Osteoblast (primary cell): Measurements from ENCODE around the gene LBX1. TPM values are rescaled to one million over a fixed set of nuclear protein-coding genes. Genes with fewer than 3 reads are reported as not detected.
A peak's percentile ranks its signal among the peaks of the same experiment; 100 is the strongest.

Source experiments
- DNase-seq: peaks from one replicate; pipeline ENCODE4 v3.0.0; 2011; ENCODE audit warnings: low spot score, mixed read lengths; ENCODE audit not compliant: insufficient read length; ENCODE audit errors: missing footprints
- H2AFZ ChIP-seq: 2 replicates; pipeline ENCODE4 v1.6.0; 2011; ENCODE audit warnings: mild to moderate bottlenecking, low read length
- H3K27ac ChIP-seq: 2 replicates; pipeline ENCODE4 v1.5.1; 2011; ENCODE audit warnings: mild to moderate bottlenecking, low read depth, low read length, moderate library complexity
- H3K27me3 ChIP-seq: 2 replicates; pipeline ENCODE4 v1.6.0; 2012; ENCODE audit warnings: mild to moderate bottlenecking, control low read depth, inconsistent platforms, low read length, moderate library complexity; ENCODE audit not compliant: insufficient read depth
- H3K36me3 ChIP-seq: 2 replicates; pipeline ENCODE4 v1.5.1; 2011; ENCODE audit warnings: mild to moderate bottlenecking, low read length, control low read depth, moderate library complexity; ENCODE audit not compliant: insufficient read depth
- H3K4me1 ChIP-seq: 2 replicates; pipeline ENCODE4 v1.5.1; 2011; ENCODE audit warnings: mild to moderate bottlenecking, low read length, control low read depth, moderate library complexity; ENCODE audit not compliant: insufficient read depth
- H3K4me2 ChIP-seq: 2 replicates; pipeline ENCODE4 v1.6.0; 2011; ENCODE audit warnings: mild to moderate bottlenecking, low read length; ENCODE audit not compliant: insufficient read depth
- H3K4me3 ChIP-seq: fragments of 200-600 bp; sonication (generic); 3 replicates; pipeline ENCODE4 v1.5.1; 2012; ENCODE audit warnings: mild to moderate bottlenecking, low read length, inconsistent platforms; ENCODE audit not compliant: insufficient read depth
- H3K79me2 ChIP-seq: 2 replicates; pipeline ENCODE4 v1.6.0; 2012; ENCODE audit warnings: mild to moderate bottlenecking, low read length, control low read depth, inconsistent platforms; ENCODE audit not compliant: insufficient read depth
- H3K9me3 ChIP-seq: 2 replicates; pipeline ENCODE4 v1.5.1; 2011; ENCODE audit warnings: low read depth, low read length, control low read depth
- H4K20me1 ChIP-seq: 2 replicates; pipeline ENCODE4 v1.6.0; 2012; ENCODE audit warnings: mild to moderate bottlenecking, low read length, control low read depth; ENCODE audit not compliant: insufficient read depth
- CTCF ChIP-seq: IDR thresholded peaks from 2 replicates; pipeline ENCODE4 v1.5.1; 2011; ENCODE audit warnings: mild to moderate bottlenecking, low read depth, low read length, moderate library complexity; ENCODE audit errors: extremely low read depth
- total RNA-seq: library from RNA; depleted of rRNA; stranded (reverse); fragments of >200 nt; gene quantifications from 2 replicates; pipeline ENCODE4 v1.2.3, GENCODE V29; 2012

Gene LBX1
- total RNA-seq, 1 donor: not detected

DNA sequence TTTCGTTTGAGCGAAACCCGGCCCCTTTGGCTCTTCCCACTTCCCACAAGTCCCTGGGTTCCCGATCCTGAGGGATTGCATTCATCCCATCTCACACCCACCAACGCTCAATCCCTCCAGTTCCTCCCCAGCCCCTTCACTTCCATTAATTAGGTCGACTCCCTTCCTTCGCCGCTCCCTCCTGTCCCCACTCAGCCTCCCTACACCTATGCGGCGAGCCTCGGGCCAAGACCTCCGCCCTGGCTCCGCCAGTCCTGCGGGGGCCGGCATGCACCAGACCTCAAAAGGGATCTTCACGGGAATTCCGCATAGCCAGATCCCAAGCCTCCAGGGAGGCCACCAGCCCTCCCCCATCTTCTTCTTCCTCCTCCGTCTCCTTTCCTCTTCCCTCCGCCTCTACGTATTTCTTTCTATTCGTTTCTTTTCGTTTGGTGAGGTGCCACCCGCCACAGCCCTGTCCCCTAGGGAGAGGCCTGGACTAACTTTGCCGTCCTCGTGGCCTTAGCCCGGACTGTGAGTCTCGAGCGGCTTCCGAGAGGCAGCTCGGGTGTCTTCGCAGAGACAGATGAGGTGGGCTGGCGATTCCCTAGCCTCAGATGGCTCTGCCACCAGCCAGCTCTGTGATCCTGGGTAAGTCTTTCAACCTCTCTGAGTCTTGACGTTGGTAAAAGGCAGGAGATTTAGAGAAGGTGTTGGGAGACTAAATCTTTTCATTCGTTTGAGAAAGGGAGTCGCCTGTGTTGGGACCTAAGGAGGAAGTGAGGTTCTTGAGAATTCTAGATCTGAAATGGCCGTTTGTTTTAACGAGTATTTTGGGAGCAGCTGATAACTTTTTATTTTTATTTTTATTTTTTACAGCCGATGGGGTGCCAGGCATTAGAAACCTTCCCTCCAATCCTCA is 8.1 kb upstream of the LBX1 start:
- Histone ChIP-seq H3K4me3 (no peak overlapping the region), H3K9me3 (peaks cover 1% of the 10 kb centered on the region), H3K79me2 (no peaks in the 10 kb centered on the region), H3K27me3 (peaks cover 88% of the 10 kb centered on the region), H3K4me1 (no peaks in the 10 kb centered on the region), H3K36me3 (no peaks in the 10 kb centered on the region), H2AFZ (no peak overlapping the region), H3K27ac (no peak overlapping the region), H4K20me1 (no peaks in the 10 kb centered on the region), H3K4me2 (no peak overlapping the region)
- no peak for TF ChIP-seq CTCF
- peak; percentile 90 for DNase-seq

GRCh38 chr10:101236376-101237080 is 7.3 kb upstream of the LBX1 start:
- TF ChIP-seq CTCF: no peak
- no peaks in the 10 kb centered on the region for H3K4me1 ChIP-seq
- peaks cover 96% of the 10 kb centered on the region for H3K27me3 ChIP-seq
- peak; percentile 91 for DNase-seq
- H3K27ac ChIP-seq: no peak overlapping the region
- H3K36me3 ChIP-seq: no peaks in the 10 kb centered on the region
- H3K9me3 ChIP-seq: peaks cover 1% of the 10 kb centered on the region
- peak overlapping the region; percentile 15 for H3K4me2 ChIP-seq
- H2AFZ ChIP-seq: no peak overlapping the region
- peaks cover 6% of the 10 kb centered on the region for H4K20me1 ChIP-seq
- H3K4me3 ChIP-seq: no peak overlapping the region
- H3K79me2 ChIP-seq: no peaks in the 10 kb centered on the region

- no peak overlapping the region for H2AFZ ChIP-seq
- no peaks in the 10 kb centered on the region for H3K36me3 ChIP-seq
- H3K4me1 ChIP-seq: no peaks in the 10 kb centered on the region
- peak; percentile 66 for DNase-seq
- H3K79me2 ChIP-seq: no peaks in the 10 kb centered on the region
- no peak overlapping the region for H3K27ac ChIP-seq
- no peak overlapping the region for H3K4me2 ChIP-seq
- peaks cover 99% of the 10 kb centered on the region for H3K27me3 ChIP-seq
- no peak overlapping the region for H3K4me3 ChIP-seq
- peaks cover 6% of the 10 kb centered on the region for H4K20me1 ChIP-seq
- H3K9me3 ChIP-seq: peaks cover 1% of the 10 kb centered on the region
- no peak for TF ChIP-seq CTCF
These were observed 6.5 kb upstream of the LBX1 start for GRCh38 chr10:101235766-101236165.

GRCh38 chr10:101234333-101234732 is 5.1 kb upstream of the LBX1 start:
- H3K36me3 ChIP-seq: no peaks in the 10 kb centered on the region
- H3K4me3 ChIP-seq: no peak overlapping the region
- H3K79me2 ChIP-seq: no peaks in the 10 kb centered on the region
- H3K4me2 ChIP-seq: no peak overlapping the region
- peak; percentile 47 for DNase-seq
- H2AFZ ChIP-seq: no peak overlapping the region
- H3K27me3 ChIP-seq: peaks cover 100% of the 10 kb centered on the region
- no peak overlapping the region for H3K27ac ChIP-seq
- no peaks in the 10 kb centered on the region for H3K4me1 ChIP-seq
- peaks cover 1% of the 10 kb centered on the region for H3K9me3 ChIP-seq
- TF ChIP-seq CTCF: no peak
- H4K20me1 ChIP-seq: peaks cover 6% of the 10 kb centered on the region
